Psoas muscle (tissue), 8 donors: ENCODE data around the gene SHISA3. TPM values are rescaled to one million over a fixed set of nuclear protein-coding genes. Genes with fewer than 3 reads are reported as not detected.

Source experiments
- ATAC-seq, 4 donors: fragments of 200-7000 bp; cut with Tn5 transposase; one replicate each; pipeline ENCODE4 v1.9.1; 2020; ENCODE audit warnings: moderate library complexity in 3 of 4, mild to moderate bottlenecking in 2 of 4
- DNase-seq, 2 donors: peaks; one replicate each; pipeline ENCODE4 v3.0.0-alpha.2; 2020
- H3K27ac ChIP-seq: fragments of 200-600 bp; one replicate; pipeline ENCODE4 v1.8.0; 2022
- H3K27me3 ChIP-seq, 3 donors: fragments of 200-600 bp in 1 of 3; one replicate each; pipeline versions ENCODE4 v1.6.1 to v1.8.0; 2013 to 2022; ENCODE audit warnings: low read length in 2 of 3, mild to moderate bottlenecking in 2 of 3, moderate library complexity in 1 of 3; ENCODE audit not compliant: insufficient read depth in 3 of 3
- H3K36me3 ChIP-seq, 2 donors: fragments of 200-600 bp in 1 of 2; one replicate each; pipeline versions ENCODE4 v1.6.1 to v1.8.0; 2013 to 2022; ENCODE audit warnings: low read depth in 1 of 2, mild to moderate bottlenecking in 1 of 2, moderate library complexity in 1 of 2; ENCODE audit not compliant: insufficient read depth in 1 of 2
- H3K4me1 ChIP-seq: fragments of 200-600 bp; one replicate; pipeline ENCODE4 v1.8.0; 2022
- H3K4me3 ChIP-seq: fragments of 200-600 bp; one replicate; pipeline ENCODE4 v1.8.0; 2022; ENCODE audit warnings: mild to moderate bottlenecking
- H3K9me3 ChIP-seq: fragments of 200-600 bp; one replicate; pipeline ENCODE4 v1.8.0; 2022
- WGBS, 3 donors: extraction: QIAGEN DNeasy Blood & Tissue Kit; methylation state at CpG; one replicate each; pipeline versions ENCODE4 v1.1.6 to v1.1.7; 2013; 5-methylcytosine and 5-hydroxymethylcytosine counted together
- intact Hi-C, 2 donors: fragments of 100-400 bp; cut with DNase I; formaldehyde crosslinking; loops; one replicate each; pipeline versions ENCODE4 v1.11.0 to v1.14.2; 2022
- long read RNA-seq, 2 donors: library from polyadenylated mRNA; unstranded; transcript quantifications; one replicate each; pipeline ENCODE4 v2.0.0, GENCODE V29; 2021
- polyA plus RNA-seq, 3 donors: library from polyadenylated mRNA; stranded (reverse); fragments of 200-250 nt; gene quantifications; one replicate each; pipeline ENCODE4 v1.2.3, GENCODE V29; 2013
- total RNA-seq, 4 donors: library from RNA; stranded (reverse); fragmentation: NEBNext Ultra II Directional in 2 of 4; extraction: Animal tissue kit (Norgen Biotek cat#: 25700) in 2 of 4; gene quantifications; one replicate each; pipeline versions ENCODE4 v1.2.1 to v1.2.4, GENCODE V29; 2021 to 2023
- TF ChIP-seq, protein P1 (sequence below): fragments of 200-600 bp; IDR thresholded peaks from one replicate; pipeline ENCODE4 v1.8.0; 2022; ENCODE audit warnings: antibody characterized with exemption
- donor health status: healthy with polysubstance abuse.
- donor health status: DM: no; HTN: no; CAD: no; lungs with moderate emphysema.
- donor health status: Bipolar disorder and iron deficiency.
- donor health status: healthy.
- donor health status: DM: yes; HTN: yes; CAD: no.
- donor health status: DM: no; HTN: no; CAD: no.
- donor health status: DM: no; HTN: no; CAD: no.
- donor health status: DM: yes; HTN: yes; CAD: no.

The SHISA3 gene
- total RNA-seq (under 1 TPM in 3 of 4 donors, not detected in 1; 0.36 to 0.90 (median 0.54) TPM), polyA plus RNA-seq (1 to 10 TPM in 1 of 3 donors, under 1 TPM in 2; 0.35 to 1.5 (median 0.74) TPM)
- long read RNA-seq, donor 1, result 0 reads
- long read RNA-seq, donor 2, result 0 reads

DNA sequence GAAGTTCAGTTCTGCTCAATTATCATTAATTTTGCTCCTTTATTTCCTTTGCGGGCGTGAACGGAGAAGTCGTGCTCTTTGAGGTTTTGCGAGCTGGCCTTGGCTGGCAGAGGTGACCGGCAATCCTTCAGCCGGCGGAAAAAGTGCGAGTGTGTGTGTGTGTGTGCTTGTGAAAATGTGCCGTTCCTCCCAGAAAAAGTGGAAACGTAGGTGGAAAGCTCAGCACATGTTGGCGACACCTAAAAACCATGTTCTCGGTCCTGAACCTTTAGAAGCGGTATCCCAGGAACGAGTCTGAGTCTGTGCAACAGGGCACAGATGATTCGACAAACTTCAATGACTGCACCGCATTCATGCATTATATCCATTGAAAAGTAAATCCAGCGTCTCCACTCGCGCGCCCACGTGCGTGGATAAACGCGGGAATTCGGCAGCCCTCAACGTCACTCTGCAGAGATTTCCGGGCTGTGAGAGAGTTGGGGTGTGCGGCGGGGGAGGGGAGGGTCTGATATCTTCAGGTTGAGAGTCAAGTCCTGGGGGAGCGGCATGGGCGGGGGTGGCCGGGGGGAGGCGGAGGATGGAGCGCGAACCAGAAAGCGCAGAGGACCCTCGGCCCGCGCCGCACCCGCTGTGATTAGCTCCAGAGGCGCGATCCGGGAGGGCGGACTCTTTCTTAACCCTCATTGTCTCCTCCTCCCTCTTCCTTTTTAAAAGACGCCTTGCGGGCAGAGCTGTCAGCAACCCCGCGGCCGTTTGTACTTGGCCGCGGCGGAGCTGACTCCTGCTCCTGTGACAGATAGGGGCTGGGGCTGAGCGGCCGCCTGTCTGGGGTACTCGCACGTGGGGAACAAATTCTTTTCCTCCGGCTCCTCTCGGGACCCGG, at the start of gene SHISA3:
Gene SHISA3 (plus strand): TSS at position 737 of the 883 bp plus-strand sequence. CDS start 569 bp downstream, outside the sequence.
- DNase-seq, result peak; percentile 22 to 52
- intact Hi-C loops, result no loop called here
- Histone ChIP-seq H3K4me3 (peak within 1 kb of the TSS; percentile 69), H3K27ac (no peak within 1 kb of the TSS), H3K27me3 (peaks cover 2 to 59% (median 10%) of the 10 kb centered on the region in 3 donors), H3K4me1 (peaks cover 11% of the 10 kb centered on the region), H3K36me3 (no peaks in the 10 kb centered on the region), H3K9me3 (no peaks in the 10 kb centered on the region)
- 10 to 14% (median 12%) methylated on average over 50 to 61 of the region's 61 CpGs for WGBS, 3 donors
- peak; percentile 25 to 64 (median 44) for ATAC-seq
- TF ChIP-seq, protein P1, sequence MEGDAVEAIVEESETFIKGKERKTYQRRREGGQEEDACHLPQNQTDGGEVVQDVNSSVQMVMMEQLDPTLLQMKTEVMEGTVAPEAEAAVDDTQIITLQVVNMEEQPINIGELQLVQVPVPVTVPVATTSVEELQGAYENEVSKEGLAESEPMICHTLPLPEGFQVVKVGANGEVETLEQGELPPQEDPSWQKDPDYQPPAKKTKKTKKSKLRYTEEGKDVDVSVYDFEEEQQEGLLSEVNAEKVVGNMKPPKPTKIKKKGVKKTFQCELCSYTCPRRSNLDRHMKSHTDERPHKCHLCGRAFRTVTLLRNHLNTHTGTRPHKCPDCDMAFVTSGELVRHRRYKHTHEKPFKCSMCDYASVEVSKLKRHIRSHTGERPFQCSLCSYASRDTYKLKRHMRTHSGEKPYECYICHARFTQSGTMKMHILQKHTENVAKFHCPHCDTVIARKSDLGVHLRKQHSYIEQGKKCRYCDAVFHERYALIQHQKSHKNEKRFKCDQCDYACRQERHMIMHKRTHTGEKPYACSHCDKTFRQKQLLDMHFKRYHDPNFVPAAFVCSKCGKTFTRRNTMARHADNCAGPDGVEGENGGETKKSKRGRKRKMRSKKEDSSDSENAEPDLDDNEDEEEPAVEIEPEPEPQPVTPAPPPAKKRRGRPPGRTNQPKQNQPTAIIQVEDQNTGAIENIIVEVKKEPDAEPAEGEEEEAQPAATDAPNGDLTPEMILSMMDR, result no peak

DNA sequence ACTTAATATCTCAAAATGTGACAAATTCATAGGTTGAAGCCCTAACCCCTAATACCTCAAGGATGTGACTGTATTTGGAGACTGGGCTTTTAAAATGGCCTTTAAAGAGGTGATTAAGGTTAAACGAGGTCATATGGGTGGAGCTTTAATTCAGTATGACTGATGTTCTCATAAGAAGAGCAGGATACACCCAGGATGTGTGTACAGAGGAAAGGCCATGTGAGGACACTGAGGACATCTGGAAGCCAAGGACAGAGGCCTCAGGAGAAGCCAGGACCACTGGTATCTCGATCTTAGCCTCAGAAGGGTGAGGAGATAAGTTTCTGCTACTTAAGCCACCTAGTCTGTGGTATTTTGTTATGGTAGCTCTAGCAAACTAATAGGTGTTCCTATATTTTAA, 49.0 kb upstream of the SHISA3 start:
- TF ChIP-seq, protein P1, result no peak
- H3K27me3 ChIP-seq, result peaks cover 0 to 2% (median 0%) of the 10 kb centered on the region in 3 donors
- H3K36me3 ChIP-seq, result no peaks in the 10 kb centered on the region
- WGBS, 3 donors, result 28 to 50% (median 33%) methylated on average over 2 of the region's 2 CpGs
- intact Hi-C loops, result no loop called here
- ATAC-seq (peak in 2 of 4 donors; percentile 50 to 77), DNase-seq (no peak)
- H3K27ac ChIP-seq, result no peak overlapping the region
- no peak overlapping the region for H3K4me3 ChIP-seq
- H3K9me3 ChIP-seq, result no peaks in the 10 kb centered on the region
- no peaks in the 10 kb centered on the region for H3K4me1 ChIP-seq

DNA sequence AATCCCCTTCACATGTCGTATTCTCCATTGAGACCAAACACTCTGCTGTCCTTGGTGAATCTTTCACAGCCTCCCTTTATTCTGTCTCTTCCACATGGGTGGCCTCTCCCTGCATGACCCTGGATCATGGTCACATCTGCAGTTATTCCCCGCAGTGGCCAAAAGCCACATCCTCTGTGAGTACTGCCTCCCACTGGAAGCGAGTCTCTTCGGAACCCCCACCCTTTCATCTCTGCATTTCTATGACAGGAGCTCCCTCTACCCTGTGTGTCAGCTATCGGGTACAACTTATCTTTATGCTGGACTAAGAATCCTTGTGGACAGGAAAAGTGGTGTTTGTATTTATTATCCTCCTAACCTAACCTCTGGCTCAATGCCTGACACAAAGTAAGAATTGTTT, 48.6 kb upstream of the SHISA3 start:
- H3K4me3 ChIP-seq, result no peak overlapping the region
- TF ChIP-seq, protein P1, result no peak
- no peaks in the 10 kb centered on the region for H3K9me3 ChIP-seq
- no peak overlapping the region for H3K27ac ChIP-seq
- H3K27me3 ChIP-seq, result peaks cover 0 to 2% (median 0%) of the 10 kb centered on the region in 3 donors
- WGBS, 3 donors, result 49 to 65% (median 52%) methylated on average over 5 of the region's 5 CpGs
- H3K4me1 ChIP-seq, result no peaks in the 10 kb centered on the region
- no peak for DNase-seq
- no peaks in the 10 kb centered on the region for H3K36me3 ChIP-seq
- intact Hi-C loops, result no loop called here
- ATAC-seq, result peak in 1 of 4 donors; percentile 46

DNA sequence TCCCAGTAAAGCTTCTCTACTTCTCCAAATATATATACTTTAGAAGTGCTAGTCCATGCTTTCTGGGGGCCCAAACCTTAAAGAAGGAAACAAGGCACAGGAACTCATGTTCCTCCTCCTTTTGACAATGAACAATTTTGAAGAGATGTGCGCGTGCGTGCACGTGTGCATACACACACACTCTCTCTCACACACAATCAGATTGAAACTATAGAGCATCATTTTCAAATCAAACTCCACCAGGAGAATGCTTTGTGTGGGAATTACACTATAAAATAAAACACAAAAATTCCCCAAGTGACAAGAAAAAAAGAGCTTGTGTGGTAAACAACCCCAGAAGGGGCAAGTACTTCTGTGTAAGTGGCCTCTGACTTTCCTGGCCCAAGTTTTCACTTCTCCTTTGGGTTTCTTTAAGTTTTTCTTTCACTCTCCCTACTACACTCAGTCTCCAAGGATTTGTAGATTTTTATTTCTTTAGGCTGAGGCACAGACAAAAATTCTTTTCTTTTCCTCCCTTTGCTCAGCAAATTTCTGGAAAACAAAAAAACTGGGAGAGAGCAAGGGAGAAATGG, 46.6 kb upstream of the SHISA3 start:
- Histone ChIP-seq H3K27ac (no peak overlapping the region), H3K27me3 (peaks cover 2 to 6% (median 4%) of the 10 kb centered on the region in 3 donors), H3K4me3 (no peak overlapping the region), H3K36me3 (no peaks in the 10 kb centered on the region), H3K9me3 (no peaks in the 10 kb centered on the region), H3K4me1 (no peaks in the 10 kb centered on the region)
- no peak for ATAC-seq
- TF ChIP-seq, protein P1, result no peak
- intact Hi-C loops, result no loop called here
- no peak for DNase-seq
- 89 to 90% (median 89%) methylated on average over 4 of the region's 4 CpGs for WGBS, 3 donors
